HG03469 (cell line): Measurements from ENCODE around the gene GALK1.
"Not testable (repeated sequence)": the region's sequence is repeated elsewhere in the genome, so short reads cannot be mapped to it uniquely, and the experiment has no call there.

Source experiments
- ATAC-seq: cut with Tn5 transposase; IDR thresholded peaks from one replicate; pipeline ENCODE4 v1.9.1; 2021; ENCODE audit warnings: mild to moderate bottlenecking, moderate library complexity, moderate number of reproducible peaks; ENCODE audit not compliant: unreplicated experiment

Gene GALK1

DNA sequence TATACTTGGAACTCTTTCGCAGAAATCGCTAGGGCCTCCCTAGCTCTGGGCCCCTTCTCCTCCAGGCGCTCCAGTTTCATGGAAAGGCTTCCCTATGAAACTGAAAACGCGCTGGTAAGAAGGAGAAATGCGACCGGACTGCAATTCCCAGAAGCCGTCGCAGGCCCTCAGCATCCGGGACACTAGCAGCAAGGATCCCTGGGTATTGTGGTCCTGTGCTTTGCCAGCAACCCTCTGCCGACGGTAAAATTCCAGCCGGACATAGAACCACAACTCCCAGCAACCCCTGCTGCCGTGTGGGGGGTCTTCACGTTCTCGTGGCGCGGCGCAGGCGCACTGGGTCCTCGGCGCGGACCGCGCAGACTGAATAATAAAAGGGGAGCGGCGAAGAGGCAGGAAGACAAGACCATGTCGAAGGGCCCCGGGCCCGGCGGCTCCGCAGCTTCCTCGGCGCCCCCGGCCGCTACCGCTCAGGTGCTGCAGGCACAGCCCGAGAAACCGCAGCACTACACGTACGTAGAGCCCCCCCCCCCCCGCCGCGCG is 19.6 kb upstream of the GALK1 start, which contains the start of gene UNK:
TSS of gene UNK (plus strand) at position 334 of the 543 bp plus-strand sequence. CDS start at position 409, 75 bp downstream.
- peak; percentile 31 for ATAC-seq

- no peak for ATAC-seq
Measured at GRCh38 chr17:75783803-75784472, 18.9 kb upstream of the GALK1 start.

GRCh38 chr17:75783069-75783783 is 18.2 kb upstream of the GALK1 start:
- no peak for ATAC-seq

DNA sequence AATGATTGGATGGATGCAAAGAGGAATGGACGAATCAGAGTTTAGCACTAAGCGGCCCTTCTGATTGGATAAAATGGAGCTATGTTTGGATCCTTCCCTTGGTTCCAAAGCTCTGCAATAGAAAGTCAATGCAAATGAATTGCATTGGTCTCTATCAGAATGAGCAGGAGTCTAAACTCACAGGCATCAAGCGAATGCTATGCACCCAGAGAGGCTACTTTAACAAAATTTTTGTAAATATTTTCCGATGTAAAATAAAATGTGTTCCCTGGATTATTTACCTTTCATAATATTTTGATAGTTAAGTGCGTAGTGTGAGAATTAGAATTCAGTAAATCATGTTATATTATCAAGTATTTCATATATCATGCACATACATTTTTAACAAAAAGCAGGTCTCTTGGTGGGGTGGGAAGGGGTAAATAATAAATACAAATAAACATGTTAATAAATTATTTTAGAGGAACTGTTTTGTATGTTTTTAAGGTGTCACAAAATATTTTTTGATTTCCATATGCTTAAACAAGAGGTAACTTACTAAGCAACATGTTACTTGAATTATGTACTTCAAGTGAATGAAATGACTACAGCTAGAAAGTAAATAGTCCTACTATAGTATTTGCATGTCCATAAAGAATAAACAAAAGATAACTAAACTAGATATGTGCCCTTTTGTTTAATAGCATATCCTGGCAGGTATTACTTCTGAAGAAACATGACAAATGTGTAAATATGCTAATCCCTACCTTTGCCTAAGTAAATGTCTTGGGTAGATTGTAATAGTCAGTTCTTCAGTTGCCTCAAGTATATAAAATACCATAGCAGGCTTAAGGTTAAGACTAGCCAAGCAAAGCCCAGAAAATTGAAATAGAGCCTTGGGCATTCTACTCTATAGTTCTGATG is 15.2 kb upstream of the GALK1 start:
- no peak for ATAC-seq

DNA sequence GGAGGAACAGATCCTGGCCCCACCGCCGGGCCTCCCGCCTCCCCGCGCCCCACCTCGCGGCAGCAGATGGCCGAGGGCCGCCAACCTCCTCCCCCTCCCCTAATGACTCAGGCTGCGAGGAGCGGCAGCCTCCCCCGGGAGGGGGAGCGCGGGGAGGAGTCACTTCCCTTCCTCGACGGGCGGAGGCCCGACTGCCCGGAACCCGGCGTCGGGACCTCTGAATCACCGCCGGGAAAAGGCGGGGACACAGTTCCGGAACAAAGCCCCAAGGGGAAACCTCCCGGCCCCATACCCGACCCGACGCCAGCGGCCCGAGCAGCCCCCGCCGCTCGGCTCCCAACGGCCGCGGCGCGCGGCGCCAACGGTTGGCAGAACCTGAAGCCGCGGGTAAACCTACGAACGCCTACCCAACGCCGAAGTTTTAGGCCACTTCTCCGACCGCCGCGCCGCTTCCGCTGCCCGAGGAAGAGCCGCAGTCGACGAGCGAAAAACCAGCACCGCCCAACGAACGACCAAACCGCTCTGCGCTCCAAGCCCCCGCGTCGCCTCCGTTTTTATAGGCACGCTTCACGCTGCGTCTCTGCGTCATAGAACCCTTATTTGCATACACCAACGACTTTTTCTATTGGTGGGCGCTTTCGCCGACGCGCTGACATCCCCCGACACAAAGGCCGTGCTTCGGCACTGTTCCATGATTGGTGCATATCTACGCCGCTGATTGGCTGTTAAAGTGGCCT is 14.4 kb upstream of the GALK1 start:
- peak; percentile 57 for ATAC-seq

DNA sequence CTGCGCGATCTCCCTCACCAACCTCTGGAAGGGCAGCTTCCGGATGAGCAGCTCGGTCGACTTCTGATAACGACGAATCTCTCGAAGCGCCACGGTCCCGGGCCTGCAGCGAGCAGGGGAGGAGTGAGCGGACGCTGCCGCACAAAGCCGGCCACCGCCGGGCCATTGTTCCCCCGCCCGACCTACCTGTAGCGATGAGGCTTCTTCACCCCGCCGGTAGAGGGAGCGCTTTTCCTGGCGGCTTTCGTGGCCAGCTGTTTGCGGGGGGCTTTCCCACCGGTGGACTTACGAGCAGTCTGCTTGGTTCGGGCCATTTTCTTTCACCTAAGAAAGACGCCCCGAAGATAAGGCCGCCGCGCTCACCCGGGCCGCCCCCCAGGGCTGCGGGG is 13.9 kb upstream of the GALK1 start:
- no peak for ATAC-seq

DNA sequence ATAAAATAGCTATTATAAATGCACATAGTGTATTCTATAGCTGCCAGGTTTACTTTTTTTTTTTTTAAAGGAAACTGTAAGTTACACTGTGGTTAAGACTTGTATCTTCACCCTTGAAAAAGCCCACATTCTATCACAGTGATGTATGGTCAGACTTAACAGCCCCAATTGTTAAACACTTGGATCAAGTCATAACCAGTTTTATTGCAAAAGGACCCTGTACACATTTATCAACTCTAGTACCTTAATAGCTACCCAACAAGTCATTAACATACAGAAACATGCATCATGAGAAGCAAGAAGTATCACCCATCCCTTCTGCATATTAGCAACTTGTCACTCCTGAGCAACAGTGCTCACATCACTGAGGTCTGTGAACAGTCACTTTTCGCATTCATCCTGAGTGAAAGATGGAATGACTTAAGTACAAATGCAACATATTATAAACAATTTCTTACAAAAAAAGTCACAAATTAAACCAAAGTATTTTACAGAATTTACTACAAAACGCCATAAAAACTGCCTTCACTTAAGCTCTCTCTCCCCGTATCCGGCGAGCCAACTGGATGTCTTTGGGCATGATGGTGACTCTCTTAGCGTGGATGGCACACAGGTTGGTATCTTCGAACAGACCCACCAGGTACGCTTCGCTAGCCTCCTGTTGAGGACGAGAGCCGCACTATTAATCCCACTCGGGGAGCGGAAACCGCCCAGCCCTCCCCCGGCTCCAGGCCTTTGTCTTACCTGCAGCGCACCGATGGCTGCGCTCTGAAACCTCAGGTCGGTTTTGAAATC is 13.3 kb upstream of the GALK1 start:
- ATAC-seq = not testable (repeated sequence)

GRCh38 chr17:75777296-75777922 is 12.4 kb upstream of the GALK1 start:
- no peak for ATAC-seq

- ATAC-seq = no peak
Measured at GRCh38 chr17:75776386-75777295, 11.6 kb upstream of the GALK1 start.

DNA sequence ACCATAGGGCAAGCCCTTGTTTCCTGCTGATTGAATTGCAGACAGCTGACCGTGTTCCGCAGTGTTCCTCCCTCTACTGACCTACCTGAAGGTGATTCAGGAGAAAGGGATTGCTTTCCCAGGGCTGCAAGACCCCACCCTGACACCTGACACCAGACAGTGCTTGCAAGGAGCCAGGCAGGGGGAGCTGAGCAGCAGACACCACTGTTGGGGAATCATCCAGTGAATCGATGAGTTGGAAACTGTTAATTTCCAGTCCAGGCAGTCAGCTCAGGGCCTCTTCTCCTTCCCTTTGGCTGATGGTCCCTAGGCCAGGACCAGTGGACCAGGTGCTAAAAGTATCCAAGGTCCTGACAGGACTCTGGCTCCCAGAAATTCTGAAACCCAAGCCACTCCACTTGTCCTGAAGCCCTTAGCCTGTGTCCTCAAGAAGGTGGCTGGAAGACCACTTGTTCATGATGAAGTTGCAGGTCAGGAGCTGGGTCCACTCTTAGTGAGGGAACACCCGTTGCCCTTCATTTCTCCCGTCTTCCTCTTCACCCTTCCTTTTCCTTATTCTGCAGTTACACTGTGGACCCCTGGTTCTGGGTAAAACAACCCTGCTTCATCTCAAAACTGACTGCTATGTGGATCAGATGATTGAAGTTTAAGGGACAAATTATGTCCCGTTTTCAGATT is 10.1 kb upstream of the GALK1 start:
- no peak for ATAC-seq

DNA sequence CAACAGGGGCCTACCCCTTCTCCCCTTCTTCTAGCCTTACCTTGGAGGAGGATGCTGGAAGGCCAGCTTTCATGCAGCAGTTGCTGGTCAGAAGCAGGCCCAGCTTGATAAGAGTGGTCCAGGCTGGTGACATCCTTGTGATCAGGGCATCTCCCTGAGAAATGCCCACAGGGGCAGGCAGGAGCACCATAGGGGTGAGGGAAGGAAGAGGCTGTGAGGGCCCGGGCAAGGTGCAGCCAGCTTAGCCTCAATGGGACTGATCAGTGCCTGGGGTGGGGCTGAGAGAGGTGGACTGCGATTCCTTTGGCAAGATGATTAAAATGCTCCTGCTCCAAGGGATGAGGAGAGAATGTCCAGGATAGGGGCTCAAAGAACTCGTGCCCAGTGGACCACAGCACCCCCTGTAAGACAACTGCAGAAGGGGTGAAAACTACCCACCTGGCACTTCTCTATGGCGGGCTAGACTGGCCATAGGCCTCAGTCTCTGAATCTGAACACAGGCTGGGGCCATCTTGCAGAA is 9.5 kb upstream of the GALK1 start:
- no peak for ATAC-seq

DNA sequence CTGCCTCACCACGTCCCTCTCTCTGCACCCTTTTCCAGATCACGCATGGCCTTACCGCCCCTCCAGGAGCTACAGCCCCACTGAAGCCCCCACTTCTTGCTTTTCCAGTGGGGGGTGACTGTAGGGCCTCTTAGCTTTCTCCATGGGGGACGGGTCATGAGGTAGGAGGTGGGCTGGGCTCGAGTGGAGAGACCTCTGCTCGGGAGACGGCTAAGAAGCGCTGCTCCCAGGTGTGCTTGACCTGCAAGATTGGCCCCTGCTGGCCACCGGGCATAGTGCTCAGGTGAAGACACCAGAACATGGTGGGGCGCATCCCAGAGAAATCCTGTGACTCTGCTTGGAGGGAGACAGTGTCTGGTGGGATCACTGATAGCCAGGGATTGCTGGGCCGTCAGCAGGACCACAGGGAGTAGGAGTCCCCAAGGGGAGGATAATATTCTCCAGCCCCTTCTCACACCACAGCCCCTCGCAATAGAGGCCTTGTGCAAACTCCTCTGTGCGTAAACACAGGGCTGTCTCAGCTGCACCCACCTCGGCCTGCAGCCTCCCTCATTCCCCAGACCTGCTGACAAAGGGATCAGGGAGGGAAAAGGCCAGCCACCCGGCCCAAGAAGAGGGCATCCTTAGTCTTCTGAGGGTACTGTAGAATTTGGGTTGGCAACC is 8.9 kb upstream of the GALK1 start:
- no peak for ATAC-seq

DNA sequence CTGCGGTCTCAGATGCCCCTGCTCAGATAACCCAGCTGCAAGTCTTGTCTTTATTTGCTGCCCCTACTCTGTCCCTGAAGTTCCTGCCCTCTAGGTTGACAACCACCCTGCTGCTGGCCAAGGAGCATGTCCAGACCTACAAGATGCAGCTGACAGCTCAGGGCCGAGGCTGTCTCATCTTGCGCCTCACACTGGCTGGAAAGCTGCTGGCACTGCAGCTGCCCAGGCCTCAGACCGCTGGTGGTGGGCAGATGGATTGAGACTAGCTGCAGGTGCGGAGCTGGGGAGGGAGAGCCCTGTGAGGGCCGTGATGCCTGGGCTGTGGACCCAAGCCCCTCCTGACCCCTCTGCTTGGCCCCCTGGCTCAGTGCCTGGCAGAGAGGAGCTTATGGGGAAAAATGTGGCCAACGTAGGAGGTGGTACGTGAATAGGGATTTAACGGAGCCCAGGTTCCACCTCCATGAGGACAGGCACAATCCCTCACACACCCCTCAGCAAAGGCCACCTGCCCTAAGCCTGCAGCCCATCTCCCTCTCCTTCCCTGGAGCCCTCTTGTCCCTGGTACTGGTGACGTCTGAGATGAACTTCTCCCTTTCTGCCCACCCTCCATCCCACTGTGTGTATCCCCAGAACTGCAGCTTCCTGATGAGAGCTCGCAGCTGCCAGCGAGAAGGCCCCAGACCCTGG is 8.3 kb upstream of the GALK1 start:
- ATAC-seq = no peak

GRCh38 chr17:75771334-75772281 is 6.6 kb upstream of the GALK1 start:
- no peak for ATAC-seq

- ATAC-seq = no peak
Measured at GRCh38 chr17:75769536-75769935, 4.5 kb upstream of the GALK1 start.
